Stimulated activated CD8-positive, alpha-beta memory T cell treated with anti-CD3 and anti-CD28 coated beads, Interleukin-12 subunit alpha, Interleukin-12 subunit beta, amount 100 ng/mL, for 24 hours (primary cell): ENCODE data around the gene CCDC82.

Experiments
- DNase-seq: peaks from one replicate; pipeline ENCODE4 v3.0.0-alpha.2; 2020; ENCODE audit errors: extremely low read depth

The CCDC82 gene

GRCh38 chr11:96361778-96362177 lies 27.9 kb downstream of the CCDC82 start:
- DNase-seq = no peak

- no peak for DNase-seq
These were observed 31.4 kb downstream of the CCDC82 start for GRCh38 chr11:96358321-96358720.

- DNase-seq = no peak
These were observed 31.9 kb downstream of the CCDC82 start for GRCh38 chr11:96357794-96358193.

GRCh38 chr11:96356848-96357247 lies 32.9 kb downstream of the CCDC82 start:
- DNase-seq = no peak

GRCh38 chr11:96342961-96343711 lies 46.6 kb downstream of the CCDC82 start, which contains the start of gene MAML2:
MAML2 (minus strand) TSS chr11:96343195; CDS start chr11:96341895, 1,300 bp downstream.
- DNase-seq = peak; percentile 79

GRCh38 chr11:96342014-96342960 lies 47.4 kb downstream of the CCDC82 start:
- no peak for DNase-seq

- DNase-seq = peak; percentile 36
These were observed 48.3 kb downstream of the CCDC82 start for GRCh38 chr11:96341211-96342013.

GRCh38 chr11:96340555-96340885 lies 49.2 kb downstream of the CCDC82 start:
- no peak for DNase-seq

GRCh38 chr11:96339706-96340554 lies 49.8 kb downstream of the CCDC82 start:
- DNase-seq = no peak

- no peak for DNase-seq
These were observed 50.6 kb downstream of the CCDC82 start for GRCh38 chr11:96338910-96339705.

- DNase-seq = no peak
These were observed 51.9 kb downstream of the CCDC82 start for GRCh38 chr11:96337541-96338431.

GRCh38 chr11:96335388-96335787 lies 54.3 kb downstream of the CCDC82 start:
- DNase-seq = no peak

- DNase-seq = no peak
These were observed 55.5 kb downstream of the CCDC82 start for GRCh38 chr11:96334219-96334618.

- no peak for DNase-seq
These were observed 56.5 kb downstream of the CCDC82 start for GRCh38 chr11:96333191-96333719.

- DNase-seq = no peak
These were observed 57.5 kb downstream of the CCDC82 start for GRCh38 chr11:96332126-96332771.

- DNase-seq = no peak
These were observed 58.0 kb downstream of the CCDC82 start for GRCh38 chr11:96331699-96332116.

GRCh38 chr11:96330511-96330859 lies 59.2 kb downstream of the CCDC82 start:
- DNase-seq = no peak

GRCh38 chr11:96329855-96330510 lies 59.7 kb downstream of the CCDC82 start:
- no peak for DNase-seq
